DOHH2 (cell line): Measurements from ENCODE around the gene SELPLG.

Source experiments
- H3F3A ChIP-seq: fragments of 200-600 bp; sonication (generic), shearing (Covaris generic); 2 replicates; pipeline ENCODE4 v1.6.0; 2016; ENCODE audit warnings: antibody characterized with exemption, mild to moderate bottlenecking; ENCODE audit not compliant: control insufficient read depth, insufficient read depth
- H3K27ac ChIP-seq: fragments of 200-600 bp; sonication (generic); 2 replicates; pipeline ENCODE4 v1.5.1; 2014; ENCODE audit warnings: low read depth, mild to moderate bottlenecking, low read length, moderate library complexity
- H3K27me3 ChIP-seq: fragments of 200-600 bp; sonication (generic); 2 replicates; pipeline ENCODE4 v1.6.1; 2014; ENCODE audit warnings: mild to moderate bottlenecking, low read length, mixed read lengths; ENCODE audit not compliant: control insufficient read depth
- H3K36me3 ChIP-seq: fragments of 200-600 bp; sonication (generic); 2 replicates; pipeline ENCODE4 v1.6.1; 2014; ENCODE audit warnings: mild to moderate bottlenecking, low read length, moderate library complexity, mixed read lengths; ENCODE audit not compliant: control insufficient read depth
- H3K4me1 ChIP-seq: fragments of 200-600 bp; sonication (generic); 2 replicates; pipeline ENCODE4 v1.6.1; 2014; ENCODE audit warnings: mild to moderate bottlenecking, low read length, mixed read lengths; ENCODE audit not compliant: control insufficient read depth
- H3K4me2 ChIP-seq: fragments of 200-600 bp; sonication (generic); 2 replicates; pipeline ENCODE4 v1.6.0; 2014; ENCODE audit warnings: mild to moderate bottlenecking, low read length, moderate library complexity
- H3K4me3 ChIP-seq: fragments of 200-600 bp; sonication (generic); 2 replicates; pipeline ENCODE4 v1.5.1; 2014; ENCODE audit warnings: mild to moderate bottlenecking, low read length, mixed read lengths
- H3K79me2 ChIP-seq: fragments of 200-600 bp; sonication (generic); 2 replicates; pipeline ENCODE4 v1.6.1; 2014; ENCODE audit warnings: mild to moderate bottlenecking, low read length, mixed read lengths; ENCODE audit not compliant: control insufficient read depth
- H3K9me2 ChIP-seq: fragments of 200-600 bp; sonication (generic); replicated peaks from 2 replicates; pipeline ENCODE4 v1.6.1; 2014; ENCODE audit warnings: mild to moderate bottlenecking, low read length, mixed read lengths; ENCODE audit not compliant: control insufficient read depth
- H3K9me3 ChIP-seq: fragments of 200-600 bp; sonication (generic); 2 replicates; pipeline ENCODE4 v1.6.1; 2014; ENCODE audit warnings: antibody characterized with exemption, low read length, mixed read lengths; ENCODE audit not compliant: control insufficient read depth, insufficient read depth
- H4K20me1 ChIP-seq: fragments of 200-600 bp; sonication (generic); 2 replicates; pipeline ENCODE4 v1.6.0; 2014; ENCODE audit warnings: low read depth, mild to moderate bottlenecking, antibody characterized with exemption, low read length, moderate library complexity; ENCODE audit not compliant: control insufficient read depth, insufficient read depth
- CTCF ChIP-seq: fragments of 200-600 bp; sonication (generic); IDR thresholded peaks from one replicate; pipeline ENCODE4 v1.5.1; 2014; ENCODE audit warnings: antibody characterized with exemption, mild to moderate bottlenecking, low read depth, low read length; ENCODE audit not compliant: poor library complexity, severe bottlenecking
- EZH2phosphoT487 ChIP-seq: fragments of 200-600 bp; sonication (generic); IDR thresholded peaks from 2 replicates; pipeline ENCODE4 v1.6.1; 2017; ENCODE audit warnings: borderline replicate concordance, mild to moderate bottlenecking, antibody characterized with exemption, low read length, moderate library complexity, mixed read lengths

Gene SELPLG

GRCh38 chr12:108627134-108627920 lies 6.4 kb downstream of the SELPLG start:
- H3F3A ChIP-seq = no peaks in the 10 kb centered on the region; the same call in 1 of the 2 replicates
- H3K4me1 ChIP-seq = peaks cover 31% of the 10 kb centered on the region
- H3K4me3 ChIP-seq = no peak overlapping the region
- no peak overlapping the region for H3K4me2 ChIP-seq
- no peaks in the 10 kb centered on the region for H3K36me3 ChIP-seq
- TF ChIP-seq CTCF = no peak
- no peak for TF ChIP-seq EZH2phosphoT487
- H3K27me3 ChIP-seq = 0 out of 2 replicates have a peak, but pooled peaks cover 3% of the 10 kb centered on the region
- no peak overlapping the region for H3K27ac ChIP-seq
- H3K79me2 ChIP-seq = no peaks in the 10 kb centered on the region
- H3K9me2 ChIP-seq = no peaks in the 10 kb centered on the region
- H3K9me3 ChIP-seq = no peaks in the 10 kb centered on the region
- no peaks in the 10 kb centered on the region for H4K20me1 ChIP-seq

- no peaks in the 10 kb centered on the region for H3K79me2 ChIP-seq
- H3K9me2 ChIP-seq = no peaks in the 10 kb centered on the region
- no peak overlapping the region for H3K4me2 ChIP-seq
- peaks cover 17% of the 10 kb centered on the region for H3K4me1 ChIP-seq
- no peaks in the 10 kb centered on the region for H3K36me3 ChIP-seq
- no peaks in the 10 kb centered on the region for H3F3A ChIP-seq
- H3K9me3 ChIP-seq = no peaks in the 10 kb centered on the region
- no peak overlapping the region for H3K27ac ChIP-seq
- TF ChIP-seq CTCF (no peak), EZH2phosphoT487 (no peak)
- H3K4me3 ChIP-seq = no peak overlapping the region
- H3K27me3 ChIP-seq = 0 out of 2 replicates have a peak, but pooled peaks cover 3% of the 10 kb centered on the region
- H4K20me1 ChIP-seq = no peaks in the 10 kb centered on the region
These were observed 8.5 kb downstream of the SELPLG start for GRCh38 chr12:108625228-108625627.

DNA sequence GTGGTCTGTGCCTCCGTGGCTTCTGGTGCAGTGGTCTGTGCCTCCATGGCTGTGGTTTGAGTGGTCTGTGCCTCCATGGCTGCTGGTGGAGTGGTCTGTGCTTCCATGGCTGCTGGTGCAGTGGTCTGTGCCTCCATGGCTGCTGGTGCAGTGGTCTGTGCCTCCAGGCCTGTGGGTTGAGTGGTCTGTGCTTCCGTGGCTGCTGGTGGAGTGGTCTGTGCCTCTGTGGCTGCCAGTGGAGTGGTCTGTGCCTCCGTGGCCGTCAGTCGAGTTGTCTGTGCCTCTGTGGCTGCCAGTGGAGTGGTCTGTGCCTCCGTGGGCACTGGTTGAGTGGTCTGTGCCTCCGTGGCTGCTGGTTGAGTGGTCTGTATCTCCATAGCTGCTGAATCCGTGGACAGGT lies 10.1 kb downstream of the SELPLG start:
- TF ChIP-seq EZH2phosphoT487 (no peak), CTCF (no peak)
- Histone ChIP-seq H3K9me3 (no peaks in the 10 kb centered on the region), H3K4me3 (no peak overlapping the region), H3K4me2 (no peak overlapping the region), H3K27me3 (peaks cover 4% of the 10 kb centered on the region), H3F3A (no peaks in the 10 kb centered on the region), H3K27ac (no peak overlapping the region), H3K36me3 (no peaks in the 10 kb centered on the region), H4K20me1 (no peaks in the 10 kb centered on the region), H3K9me2 (no peaks in the 10 kb centered on the region), H3K79me2 (no peaks in the 10 kb centered on the region), H3K4me1 (peaks cover 13% of the 10 kb centered on the region)
